Esophagus muscularis mucosa (tissue), 3 donors: ENCODE results near the gene SOBP.

Experiments used
- CTCF ChIP-seq, 3 experiments: fragments of 200-600 bp in 2 of 3; fragments of 450-650 bp in 1 of 3; sonication (generic) in 2 of 3; IDR thresholded peaks; one replicate each; pipeline ENCODE4 v1.5.1; 2017 to 2019; ENCODE audit warnings: antibody characterized with exemption in 3 of 3, mild to moderate bottlenecking in 2 of 3, moderate library complexity in 1 of 3
- POLR2A ChIP-seq: fragments of 450-650 bp; IDR thresholded peaks from one replicate; pipeline ENCODE4 v1.6.1; 2017; ENCODE audit warnings: antibody characterized with exemption, moderate library complexity, mild to moderate bottlenecking, low read depth
- POLR2AphosphoS5 ChIP-seq, 2 donors: sonication (generic); formaldehyde crosslinking; IDR thresholded peaks; one replicate each; pipeline ENCODE4 v1.6.1; 2017; ENCODE audit warnings: antibody characterized with exemption in 2 of 2

GRCh38 chr6:107517274-107517673 lies 27.4 kb downstream of the SOBP start:
- TF ChIP-seq POLR2A (no peak), CTCF (IDR thresholded peaks at IDR 0.05) (no peak), POLR2AphosphoS5 (IDR thresholded peaks at IDR 0.05) (no peak)
